Keratinocyte (primary cell): ENCODE results near the gene VPS37B.

ENCODE experiments used
- EZH2 ChIP-seq: IDR thresholded peaks from one replicate; pipeline ENCODE4 v1.6.1; 2012; ENCODE audit warnings: inconsistent platforms, mild to moderate bottlenecking, low read length, moderate library complexity
- TF ChIP-seq, protein P1 (sequence below), 3 experiments: IDR thresholded peaks in 1 of 3; conservative IDR thresholded peaks in 1 of 3; optimal IDR thresholded peaks in 1 of 3; 2 replicates in 2 of 3; 3 replicates in 1 of 3; pipeline versions ENCODE3 to v1.5.1; 2011; ENCODE audit warnings: low read length in 3 of 3, mild to moderate bottlenecking in 3 of 3, moderate library complexity in 2 of 3, control low read depth in 1 of 3, inconsistent platforms in 1 of 3; ENCODE audit not compliant: insufficient read depth in 2 of 3; ENCODE audit errors: extremely low read depth in 1 of 3

- TF ChIP-seq, protein P1, sequence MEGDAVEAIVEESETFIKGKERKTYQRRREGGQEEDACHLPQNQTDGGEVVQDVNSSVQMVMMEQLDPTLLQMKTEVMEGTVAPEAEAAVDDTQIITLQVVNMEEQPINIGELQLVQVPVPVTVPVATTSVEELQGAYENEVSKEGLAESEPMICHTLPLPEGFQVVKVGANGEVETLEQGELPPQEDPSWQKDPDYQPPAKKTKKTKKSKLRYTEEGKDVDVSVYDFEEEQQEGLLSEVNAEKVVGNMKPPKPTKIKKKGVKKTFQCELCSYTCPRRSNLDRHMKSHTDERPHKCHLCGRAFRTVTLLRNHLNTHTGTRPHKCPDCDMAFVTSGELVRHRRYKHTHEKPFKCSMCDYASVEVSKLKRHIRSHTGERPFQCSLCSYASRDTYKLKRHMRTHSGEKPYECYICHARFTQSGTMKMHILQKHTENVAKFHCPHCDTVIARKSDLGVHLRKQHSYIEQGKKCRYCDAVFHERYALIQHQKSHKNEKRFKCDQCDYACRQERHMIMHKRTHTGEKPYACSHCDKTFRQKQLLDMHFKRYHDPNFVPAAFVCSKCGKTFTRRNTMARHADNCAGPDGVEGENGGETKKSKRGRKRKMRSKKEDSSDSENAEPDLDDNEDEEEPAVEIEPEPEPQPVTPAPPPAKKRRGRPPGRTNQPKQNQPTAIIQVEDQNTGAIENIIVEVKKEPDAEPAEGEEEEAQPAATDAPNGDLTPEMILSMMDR (optimal IDR thresholded peaks at IDR 0.05 in 1 of 3, IDR thresholded peaks at IDR 0.05 in 1 of 3, conservative IDR thresholded peaks at IDR 0.05 in 1 of 3; ENCODE audit: extremely low read depth in 1 of 3, insufficient read depth in 2 of 3, low read length in 3 of 3): no peak
- no peak for TF ChIP-seq EZH2
Measured at GRCh38 chr12:122850048-122850445, 45.9 kb downstream of the VPS37B start.
